H54 (cell line): ENCODE data around the gene SAMM50.
A peak's percentile ranks its signal among the peaks of the same experiment; 100 is the strongest.

Experiments used
- DNase-seq: peaks from one replicate; pipeline ENCODE4 v3.0.0; 2011; ENCODE audit warnings: low spot score, mixed read lengths; ENCODE audit not compliant: insufficient read length
- FAIRE-seq: peaks from 3 replicates; lab custom pipeline; 2011; peaks lifted over from hg19 to GRCh38; lab: Jason Lieb, UNC
- POLR2A ChIP-seq: IDR thresholded peaks from 2 replicates; pipeline ENCODE4 v1.6.1; 2011; ENCODE audit warnings: low read depth, mild to moderate bottlenecking, low read length

SAMM50 gene

GRCh38 chr22:44028091-44028490, 72.8 kb downstream of the SAMM50 start:
- no peak for FAIRE-seq
- no peak for TF ChIP-seq POLR2A
- DNase-seq, result no peak

GRCh38 chr22:44029069-44029468, 73.8 kb downstream of the SAMM50 start:
- no peak for TF ChIP-seq POLR2A
- no peak for FAIRE-seq
- DNase-seq, result no peak

GRCh38 chr22:44030051-44030701, 74.9 kb downstream of the SAMM50 start:
- no peak for TF ChIP-seq POLR2A
- no peak for FAIRE-seq
- DNase-seq, result no peak

- DNase-seq (no peak), FAIRE-seq (no peak)
- no peak for TF ChIP-seq POLR2A
Measured at GRCh38 chr22:44030702-44031082, 75.5 kb downstream of the SAMM50 start.

- no peak for FAIRE-seq
- TF ChIP-seq POLR2A, result no peak
- DNase-seq, result no peak
Measured at GRCh38 chr22:44031158-44031952, 76.1 kb downstream of the SAMM50 start.

GRCh38 chr22:44032126-44032730, 77.0 kb downstream of the SAMM50 start:
- no peak for TF ChIP-seq POLR2A
- FAIRE-seq (no peak), DNase-seq (no peak)

GRCh38 chr22:44033287-44033686, 78.0 kb downstream of the SAMM50 start:
- FAIRE-seq (no peak), DNase-seq (no peak)
- TF ChIP-seq POLR2A, result no peak

- DNase-seq, result no peak
- FAIRE-seq, result no peak
- no peak for TF ChIP-seq POLR2A
Measured at GRCh38 chr22:44033694-44034093, 78.5 kb downstream of the SAMM50 start.

GRCh38 chr22:44037519-44038375, 82.5 kb downstream of the SAMM50 start:
- FAIRE-seq (peak; percentile 94), DNase-seq (peak; percentile 86)
- no peak for TF ChIP-seq POLR2A

- DNase-seq (no peak), FAIRE-seq (no peak)
- TF ChIP-seq POLR2A, result no peak
Measured at GRCh38 chr22:44039566-44040171, 84.4 kb downstream of the SAMM50 start.

GRCh38 chr22:44042249-44043218, 87.3 kb downstream of the SAMM50 start:
- no peak for DNase-seq
- no peak for TF ChIP-seq POLR2A
- FAIRE-seq, result no peak

- TF ChIP-seq POLR2A, result no peak
- no peak for DNase-seq
- FAIRE-seq, result no peak
Measured at GRCh38 chr22:44045145-44045544, 89.9 kb downstream of the SAMM50 start.
